SK-N-SH (cell line): ENCODE results near the gene MMP19. TPM values are rescaled to one million over a fixed set of nuclear protein-coding genes. Genes with fewer than 3 reads are reported as not detected.

ENCODE experiments used
- CTCF ChIA-PET: fragments of 300-600, 350-600 bp; formaldehyde crosslinking; extraction: SDS; loops from one replicate; lab custom pipeline; 2021; lab: Yijun Ruan, JAX
- POLR2A ChIA-PET: fragments of 350-600 bp; sonication (Branson Sonifier 250); formaldehyde crosslinking; extraction: SDS; loops from one replicate; lab custom pipeline; 2020; ENCODE audit warnings: antibody characterized with exemption, inconsistent platforms; lab: Yijun Ruan, JAX
- DNase-seq: peaks from one replicate; pipeline ENCODE4 v3.0.0; 2012
- H2AFZ ChIP-seq: fragments of 200-600 bp; sonication (generic); 2 replicates; pipeline ENCODE4 v1.8.1; 2016; ENCODE audit warnings: antibody characterized with exemption, mild to moderate bottlenecking, low read depth
- H3F3A ChIP-seq: fragments of 200-600 bp; sonication (generic); replicated peaks from 2 replicates; pipeline ENCODE3; 2016; ENCODE audit warnings: antibody characterized with exemption, mild to moderate bottlenecking; ENCODE audit not compliant: insufficient read depth
- H3K27ac ChIP-seq, 2 experiments: fragments of 200-500 bp in 1 of 2; fragments of 200-600 bp in 1 of 2; sonication (Bioruptor generic) in 1 of 2; sonication (generic), shearing (Covaris generic) in 1 of 2; 2 replicates each; pipeline versions ENCODE4 v1.5.1 to v1.6.1; 2014 to 2016; ENCODE audit warnings: low read depth in 2 of 2, inconsistent platforms in 1 of 2, low read length in 1 of 2, mild to moderate bottlenecking in 1 of 2, mixed read lengths in 1 of 2
- H3K27me3 ChIP-seq: fragments of 200-600 bp; sonication (generic), shearing (Covaris generic); 2 replicates; pipeline ENCODE4 v1.6.1; 2016; ENCODE audit warnings: mixed run types; ENCODE audit not compliant: insufficient read depth
- H3K36me3 ChIP-seq, 2 experiments: fragments of 200-500 bp in 1 of 2; fragments of 200-600 bp in 1 of 2; sonication (Bioruptor generic) in 1 of 2; sonication (generic) in 1 of 2; replicated peaks in 1 of 2; 2 replicates each; pipeline versions ENCODE3 to v1.5.1; 2014 to 2016; ENCODE audit warnings: low read length in 1 of 2, mild to moderate bottlenecking in 1 of 2; ENCODE audit not compliant: insufficient read depth in 2 of 2, control insufficient read depth in 1 of 2
- H3K4me1 ChIP-seq, 2 experiments: fragments of 200-500 bp in 1 of 2; fragments of 200-600 bp in 1 of 2; sonication (Bioruptor generic) in 1 of 2; sonication (generic), shearing (Covaris generic) in 1 of 2; 2 replicates each; pipeline versions ENCODE4 v1.5.1 to v1.6.1; 2014 to 2016; ENCODE audit warnings: low read depth in 1 of 2, low read length in 1 of 2, mixed run types in 1 of 2; ENCODE audit not compliant: insufficient read depth in 2 of 2, control insufficient read depth in 1 of 2
- H3K4me2 ChIP-seq: fragments of 200-600 bp; sonication (generic), shearing (Covaris generic); 2 replicates; pipeline ENCODE4 v1.6.1; 2017; ENCODE audit warnings: mixed run types
- H3K4me3 ChIP-seq, 2 experiments: fragments of 200-500 bp in 1 of 2; fragments of 200-600 bp in 1 of 2; sonication (Bioruptor generic) in 1 of 2; sonication (generic), shearing (Covaris generic) in 1 of 2; 2 replicates each; pipeline versions ENCODE4 v1.5.1 to v1.8.1; 2014 to 2016; ENCODE audit warnings: low read depth in 2 of 2, inconsistent platforms in 1 of 2, low read length in 1 of 2, mild to moderate bottlenecking in 1 of 2, mixed read lengths in 1 of 2, moderate library complexity in 1 of 2
- H3K79me2 ChIP-seq: fragments of 200-600 bp; sonication (generic); 2 replicates; pipeline ENCODE4 v1.8.1; 2017; ENCODE audit warnings: mild to moderate bottlenecking; ENCODE audit not compliant: insufficient read depth
- H3K9ac ChIP-seq: fragments of 200-600 bp; sonication (generic); 2 replicates; pipeline ENCODE4 v1.6.1; 2017; ENCODE audit warnings: mixed run types
- H3K9me2 ChIP-seq: fragments of 200-600 bp; sonication (generic); 2 replicates; pipeline ENCODE4 v1.6.1; 2017; ENCODE audit warnings: mixed run types
- H3K9me3 ChIP-seq: fragments of 200-600 bp; sonication (generic); 2 replicates; pipeline ENCODE4 v1.6.1; 2017; ENCODE audit warnings: mixed run types, mild to moderate bottlenecking, moderate library complexity
- H4K20me1 ChIP-seq: fragments of 200-600 bp; sonication (generic); 2 replicates; pipeline ENCODE4 v1.6.1; 2017; ENCODE audit warnings: mild to moderate bottlenecking, mixed run types; ENCODE audit not compliant: insufficient read depth
- ELF1 ChIP-seq: IDR thresholded peaks from 2 replicates; pipeline ENCODE4 v1.4.0; 2012
- FOSL2 ChIP-seq: IDR thresholded peaks from 2 replicates; pipeline ENCODE4 v1.4.0; 2012; ENCODE audit warnings: low read depth, mild to moderate bottlenecking, moderate library complexity, borderline replicate concordance
- FOXJ3 ChIP-seq: sonication (generic); formaldehyde crosslinking; IDR thresholded peaks from 2 replicates; pipeline ENCODE4 v1.5.1; 2020; ENCODE audit warnings: mild to moderate bottlenecking, missing genetic modification reagents
- FOXM1 ChIP-seq: IDR thresholded peaks from 2 replicates; pipeline ENCODE4 v1.4.0; 2012; ENCODE audit warnings: low read depth, mild to moderate bottlenecking
- GATA2 ChIP-seq: sonication (generic); formaldehyde crosslinking; IDR thresholded peaks from 2 replicates; pipeline ENCODE4 v1.5.0; 2020; ENCODE audit warnings: mild to moderate bottlenecking, missing genetic modification reagents
- JUND ChIP-seq: IDR thresholded peaks from 2 replicates; pipeline ENCODE4 v1.4.0; 2012
- MEF2A ChIP-seq: IDR thresholded peaks from 2 replicates; pipeline ENCODE4 v1.4.0; 2012; ENCODE audit warnings: low read depth, borderline replicate concordance
- MXI1 ChIP-seq: IDR thresholded peaks from 2 replicates; pipeline ENCODE4 v1.6.1; 2012; ENCODE audit warnings: mild to moderate bottlenecking, low read depth, low read length, improper control_type of control experiment
- NRF1 ChIP-seq: IDR thresholded peaks from 2 replicates; pipeline ENCODE4 v1.6.1; 2012; ENCODE audit warnings: low read depth, mild to moderate bottlenecking, low read length
- POLR2AphosphoS5 ChIP-seq: IDR thresholded peaks from 2 replicates; pipeline ENCODE4 v1.6.1; 2012; ENCODE audit warnings: low read depth, low read length
- RCOR1 ChIP-seq: fragments of 150-350 bp; IDR thresholded peaks from 2 replicates; pipeline ENCODE4 v1.6.1; 2017; ENCODE audit warnings: antibody characterized with exemption, low read length
- RXRA ChIP-seq: IDR thresholded peaks from 2 replicates; pipeline ENCODE4 v1.4.0; 2012; ENCODE audit warnings: low read depth, mild to moderate bottlenecking, borderline replicate concordance
- SMC3 ChIP-seq: IDR thresholded peaks from 2 replicates; pipeline ENCODE4 v1.6.1; 2012; ENCODE audit warnings: low read depth, low read length, improper control_type of control experiment
- TAF1 ChIP-seq: IDR thresholded peaks from 2 replicates; pipeline ENCODE4 v1.6.1; 2012; ENCODE audit warnings: low read depth, mild to moderate bottlenecking, low read length, moderate library complexity, borderline replicate concordance
- TCF12 ChIP-seq: IDR thresholded peaks from 2 replicates; pipeline ENCODE4 v1.4.0; 2012
- TEAD4 ChIP-seq: IDR thresholded peaks from 2 replicates; pipeline ENCODE4 v1.4.0; 2012; ENCODE audit warnings: mild to moderate bottlenecking, borderline replicate concordance; ENCODE audit not compliant: insufficient read depth
- YY1 ChIP-seq: IDR thresholded peaks from 2 replicates; pipeline ENCODE4 v1.4.0; 2012; ENCODE audit warnings: low read depth, mild to moderate bottlenecking
- WGBS: methylation state at CpG from one replicate; pipeline ENCODE4 v1.1.6; 2017; ENCODE audit warnings: low lambda C conversion rate; 5-methylcytosine and 5-hydroxymethylcytosine counted together
- polyA plus RNA-seq, 3 experiments: library from polyadenylated mRNA; depleted of rRNA; stranded (reverse); fragments of >200 nt; gene quantifications; 2 replicates each; pipeline ENCODE4 v1.2.3, GENCODE V29; 2012
- TF ChIP-seq, protein P1 (sequence below): IDR thresholded peaks from 2 replicates; pipeline ENCODE4 v1.4.0; 2012; ENCODE audit warnings: low read depth, borderline replicate concordance
- TF ChIP-seq, protein P2 (sequence below): IDR thresholded peaks from 2 replicates; pipeline ENCODE4 v1.4.0; 2012; ENCODE audit warnings: low read depth

The MMP19 gene
- 5.7 and 6.8 TPM in 2 replicates for polyA plus RNA-seq (2012; rRNA removed)
- polyA plus RNA-seq (2012; cell fraction: cytosol; rRNA removed): 3.1 and 3.8 TPM in 2 replicates
- polyA plus RNA-seq (2012; cell fraction: nucleus; rRNA removed): 13.5 and 15.4 TPM in 2 replicates

DNA sequence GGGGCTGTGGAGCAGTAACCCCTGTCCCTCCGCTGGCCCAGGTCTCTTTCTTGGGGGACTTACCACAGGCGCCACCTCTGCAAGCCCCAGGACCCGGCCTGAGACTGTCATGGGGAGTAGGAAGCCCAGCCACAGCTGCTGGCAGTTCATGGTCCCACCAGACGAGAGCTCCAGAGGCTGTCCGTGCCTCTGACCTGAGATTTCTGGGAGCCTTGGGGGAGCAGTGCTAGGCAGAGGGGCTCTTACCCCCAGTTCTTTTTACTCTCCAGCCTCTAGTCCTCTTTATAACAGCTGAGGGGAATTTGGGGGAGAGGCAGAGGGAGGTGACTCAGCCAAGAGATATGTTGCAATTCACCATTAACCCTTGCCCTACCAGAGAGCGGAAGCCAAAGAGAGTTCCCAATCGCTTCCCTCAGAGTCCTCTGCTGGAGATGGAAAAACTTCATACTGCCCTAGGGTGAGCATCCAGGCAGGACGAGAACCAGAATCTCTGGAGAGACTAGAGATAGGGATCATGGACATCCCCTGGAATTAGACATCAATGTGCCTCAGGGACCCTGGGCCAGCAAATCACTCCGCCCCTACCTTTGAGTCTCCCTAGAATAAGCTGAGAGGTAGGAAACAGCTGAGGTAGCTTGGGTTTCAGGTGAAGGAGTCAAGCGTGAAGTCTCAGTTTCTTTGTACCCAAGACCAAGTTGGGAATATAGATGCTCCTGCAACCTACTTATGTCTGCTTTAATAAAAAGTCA, at the start of gene MMP19:
MMP19 (minus strand) TSS at position 256 of the 749 bp plus-strand sequence; CDS start at position 150, 106 bp downstream.
- H3F3A ChIP-seq: peaks cover 14% of the 10 kb centered on the region
- no peak for DNase-seq
- H3K27ac ChIP-seq: no peak within 1 kb of the TSS
- no peaks in the 10 kb centered on the region for H3K9me2 ChIP-seq
- no peaks in the 10 kb centered on the region for H3K36me3 ChIP-seq
- CTCF ChIA-PET: interaction anchor here (1.1 to 2.0 kb wide), 3 partner anchors 11 to 105 kb away, joined by 3 to 6 read pairs (median 5); no protein-coding TSS in a partner anchor
- WGBS: 78% methylated on average over 5 of the region's 10 CpGs
- peaks cover 7 to 20% of the 10 kb centered on the region in 2 experiments; a peak in 3 of 4 replicates for H3K4me1 ChIP-seq
- H3K79me2 ChIP-seq: no peaks in the 10 kb centered on the region
- H3K9ac ChIP-seq: peak within 1 kb of the TSS; percentile 34; the same call in 1 of the 2 replicates
- no peaks in the 10 kb centered on the region for H3K9me3 ChIP-seq
- TF ChIP-seq FOSL2: peak; percentile 39; the same call in 1 of the 2 replicates
- no peak for TF ChIP-seq ELF1
- TF ChIP-seq JUND: peak; percentile 19; the same call in 1 of the 2 replicates
- TF ChIP-seq NRF1: no peak
- no peak for TF ChIP-seq POLR2AphosphoS5
- no peak for TF ChIP-seq SMC3
- TF ChIP-seq, protein P1, sequence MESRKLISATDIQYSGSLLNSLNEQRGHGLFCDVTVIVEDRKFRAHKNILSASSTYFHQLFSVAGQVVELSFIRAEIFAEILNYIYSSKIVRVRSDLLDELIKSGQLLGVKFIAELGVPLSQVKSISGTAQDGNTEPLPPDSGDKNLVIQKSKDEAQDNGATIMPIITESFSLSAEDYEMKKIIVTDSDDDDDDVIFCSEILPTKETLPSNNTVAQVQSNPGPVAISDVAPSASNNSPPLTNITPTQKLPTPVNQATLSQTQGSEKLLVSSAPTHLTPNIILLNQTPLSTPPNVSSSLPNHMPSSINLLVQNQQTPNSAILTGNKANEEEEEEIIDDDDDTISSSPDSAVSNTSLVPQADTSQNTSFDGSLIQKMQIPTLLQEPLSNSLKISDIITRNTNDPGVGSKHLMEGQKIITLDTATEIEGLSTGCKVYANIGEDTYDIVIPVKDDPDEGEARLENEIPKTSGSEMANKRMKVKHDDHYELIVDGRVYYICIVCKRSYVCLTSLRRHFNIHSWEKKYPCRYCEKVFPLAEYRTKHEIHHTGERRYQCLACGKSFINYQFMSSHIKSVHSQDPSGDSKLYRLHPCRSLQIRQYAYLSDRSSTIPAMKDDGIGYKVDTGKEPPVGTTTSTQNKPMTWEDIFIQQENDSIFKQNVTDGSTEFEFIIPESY: no peak
- TF ChIP-seq, all 33 proteins: peak for 2
- Histone ChIP-seq H4K20me1 (no peaks in the 10 kb centered on the region), H3K4me2 (peak within 1 kb of the TSS; percentile 67; the same call in 1 of the 2 replicates), H3K27me3 (no peaks in the 10 kb centered on the region), H3K4me3 (peak within 1 kb of the TSS; percentile 10 to 38; a peak in 2 of 4 replicates), H2AFZ (peak within 1 kb of the TSS; percentile 70; the same call in 1 of the 2 replicates)
- POLR2A ChIA-PET: interaction anchor here (0.5 kb wide), 1 partner anchor 1907 kb away, joined by 4 read pairs; no protein-coding TSS in a partner anchor

GRCh38 chr12:55891310-55891709, 48.6 kb upstream of the MMP19 start:
- H3K9me2 ChIP-seq: no peaks in the 10 kb centered on the region
- no peak overlapping the region for H3K27ac ChIP-seq
- H4K20me1 ChIP-seq: no peaks in the 10 kb centered on the region
- ChIA-PET POLR2A (no interaction called here), CTCF (no interaction called here)
- TF ChIP-seq TCF12 (no peak), NRF1 (no peak)
- no peak overlapping the region for H3K9ac ChIP-seq
- H2AFZ ChIP-seq: no peak overlapping the region
- no peaks in the 10 kb centered on the region for H3F3A ChIP-seq
- WGBS: 74% methylated on average over 4 of the region's 4 CpGs
- DNase-seq: no peak
- no peaks in the 10 kb centered on the region for H3K27me3 ChIP-seq
- H3K4me2 ChIP-seq: no peak overlapping the region
- no peaks in the 10 kb centered on the region for H3K36me3 ChIP-seq
- no peak overlapping the region for H3K4me3 ChIP-seq
- H3K9me3 ChIP-seq: no peaks in the 10 kb centered on the region
- no peaks in the 10 kb centered on the region for H3K79me2 ChIP-seq
- H3K4me1 ChIP-seq: no peaks in the 10 kb centered on the region

DNA sequence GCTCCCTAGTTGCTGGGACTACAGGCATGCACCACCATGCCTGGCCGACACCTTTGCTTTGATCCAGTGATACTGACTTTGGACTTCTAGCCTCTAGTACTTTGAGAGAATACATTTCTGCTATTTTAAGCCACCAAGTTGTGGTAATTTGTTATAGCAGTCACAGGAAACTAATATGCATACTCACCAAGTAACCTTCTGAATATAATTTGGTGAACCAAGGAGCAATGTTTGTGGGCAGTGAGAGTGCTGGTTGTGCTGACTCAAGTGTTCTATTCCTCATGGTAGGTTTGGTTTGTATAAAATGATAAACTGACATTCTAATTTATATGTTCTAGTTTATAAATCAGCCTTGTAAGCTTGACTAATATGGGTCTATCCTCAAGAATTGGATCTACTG, 42.4 kb upstream of the MMP19 start:
- Histone ChIP-seq H3K4me1 (no peaks in the 10 kb centered on the region), H3K4me3 (no peak overlapping the region), H3F3A (no peaks in the 10 kb centered on the region), H3K79me2 (no peaks in the 10 kb centered on the region), H3K9me2 (no peaks in the 10 kb centered on the region), H3K9ac (no peak overlapping the region), H3K9me3 (no peaks in the 10 kb centered on the region), H2AFZ (no peak overlapping the region), H3K36me3 (no peaks in the 10 kb centered on the region), H3K4me2 (no peak overlapping the region)
- WGBS: 78% methylated on average over 1 of the region's 1 CpG
- POLR2A ChIA-PET: no interaction called here
- TF ChIP-seq, protein P1: no peak
- no peak for TF ChIP-seq TAF1
- no peak for TF ChIP-seq YY1
- TF ChIP-seq FOXM1: no peak
- no peak for TF ChIP-seq GATA2 (CRISPR knock-in tag)
- TF ChIP-seq FOXJ3: no peak
- TF ChIP-seq MEF2A: no peak
- TF ChIP-seq MXI1: no peak
- no peak for TF ChIP-seq TEAD4
- TF ChIP-seq, protein P2, sequence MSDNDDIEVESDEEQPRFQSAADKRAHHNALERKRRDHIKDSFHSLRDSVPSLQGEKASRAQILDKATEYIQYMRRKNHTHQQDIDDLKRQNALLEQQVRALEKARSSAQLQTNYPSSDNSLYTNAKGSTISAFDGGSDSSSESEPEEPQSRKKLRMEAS: no peak
- no peak for TF ChIP-seq RCOR1
- no peak for TF ChIP-seq JUND
- no peak for TF ChIP-seq RXRA
- TF ChIP-seq, all 33 proteins: peak for 0
- Histone ChIP-seq H3K27ac (no peak overlapping the region), H4K20me1 (no peaks in the 10 kb centered on the region), H3K27me3 (no peaks in the 10 kb centered on the region)
- no peak for DNase-seq
- CTCF ChIA-PET: no interaction called here
